ENCODE measurements around the gene CABP4. TPM values are rescaled to one million over a fixed set of nuclear protein-coding genes. Genes with fewer than 3 reads are reported as not detected.
A peak's percentile ranks its signal among the peaks of the same experiment; 100 is the strongest.

Gene CABP4
- total RNA-seq, 6 donors from 2014 or later = 1.5 to 4.7 (median 2.3) TPM

GRCh38 chr11:67489203-67489884 lies 34.2 kb downstream of the CABP4 start:
- ATAC-seq (ENCODE audit: low FRiP score in 2 of 2) (no peak), DNase-seq (peak in 1 of 2 donors; percentile 76)
- Histone ChIP-seq H3K9me3 (no peaks in the 10 kb centered on the region), H3K4me1 (peaks cover 14 to 25% (median 18%) of the 10 kb centered on the region in 4 donors), H3K27me3 (no peaks in the 10 kb centered on the region), H3K4me3 (no peak overlapping the region), H3K36me3 (peaks cover 9 to 75% (median 63%) of the 10 kb centered on the region in 4 donors), H3K27ac (no peak overlapping the region)
- WGBS, 2 donors = 76 to 92% methylated on average over 11 to 24 of the region's 25 CpGs
- TF ChIP-seq CTCF (IDR thresholded peaks at IDR 0.05) = no peak

- Histone ChIP-seq H3K9me3 (no peaks in the 10 kb centered on the region), H3K4me3 (no peak overlapping the region), H3K27me3 (no peaks in the 10 kb centered on the region), H3K4me1 (peaks cover 7 to 18% (median 10%) of the 10 kb centered on the region in 4 donors), H3K27ac (no peak overlapping the region), H3K36me3 (peaks cover 9 to 81% (median 69%) of the 10 kb centered on the region in 4 donors)
- ATAC-seq (ENCODE audit: low FRiP score in 2 of 2) (no peak), DNase-seq (peak in 1 of 2 donors; percentile 71)
- no peak for TF ChIP-seq EP300 (IDR thresholded peaks at IDR 0.05)
- no peak for TF ChIP-seq POLR2A (IDR thresholded peaks at IDR 0.05)
- TF ChIP-seq POLR2AphosphoS5 (IDR thresholded peaks at IDR 0.05) = no peak
- TF ChIP-seq CTCF (IDR thresholded peaks at IDR 0.05) = no peak
- 81 to 95% methylated on average over 5 to 23 of the region's 23 CpGs for WGBS, 2 donors
Observed at GRCh38 chr11:67489885-67490726, 35.0 kb downstream of the CABP4 start.

- Histone ChIP-seq H3K4me1 (peaks cover 3 to 12% (median 8%) of the 10 kb centered on the region in 4 donors), H3K36me3 (peaks cover 9 to 87% (median 73%) of the 10 kb centered on the region in 4 donors), H3K4me3 (no peak overlapping the region), H3K27me3 (no peaks in the 10 kb centered on the region), H3K9me3 (no peaks in the 10 kb centered on the region), H3K27ac (no peak overlapping the region)
- DNase-seq (peak in 1 of 2 donors; percentile 77), ATAC-seq (ENCODE audit: low FRiP score in 2 of 2) (no peak)
- WGBS, 2 donors = 85% methylated on average over 15 of the region's 15 CpGs; no CpG with 5 or more reads in 1 of the 2 donors
- no peak for TF ChIP-seq POLR2A (IDR thresholded peaks at IDR 0.05)
- no peak for TF ChIP-seq EP300 (IDR thresholded peaks at IDR 0.05)
- no peak for TF ChIP-seq CTCF (IDR thresholded peaks at IDR 0.05)
- no peak for TF ChIP-seq POLR2AphosphoS5 (IDR thresholded peaks at IDR 0.05)
Observed at GRCh38 chr11:67490727-67491065, 35.5 kb downstream of the CABP4 start.

- H3K27ac ChIP-seq = no peak overlapping the region
- H3K27me3 ChIP-seq = no peaks in the 10 kb centered on the region
- no peaks in the 10 kb centered on the region for H3K9me3 ChIP-seq
- H3K36me3 ChIP-seq = peaks cover 9 to 95% (median 77%) of the 10 kb centered on the region in 4 donors
- TF ChIP-seq POLR2AphosphoS5 (IDR thresholded peaks at IDR 0.05) (no peak), EP300 (IDR thresholded peaks at IDR 0.05) (no peak), POLR2A (IDR thresholded peaks at IDR 0.05) (no peak), CTCF (IDR thresholded peaks at IDR 0.05) (no peak)
- 79 to 80% methylated on average over 17 to 22 of the region's 24 CpGs for WGBS, 2 donors
- peaks cover 0 to 4% (median 2%) of the 10 kb centered on the region in 4 donors for H3K4me1 ChIP-seq
- ATAC-seq (ENCODE audit: low FRiP score in 2 of 2) = no peak
- DNase-seq = peak in 1 of 2 donors; percentile 54
- H3K4me3 ChIP-seq = no peak overlapping the region
Observed at GRCh38 chr11:67491276-67492068, 36.3 kb downstream of the CABP4 start.
